ENCODE data around the gene TECPR1. TPM values are rescaled to one million over a fixed set of nuclear protein-coding genes. Genes with fewer than 3 reads are reported as not detected.

Gene TECPR1
- total RNA-seq, 2 donors from 2014 or later = 31.4 to 62.7 TPM

GRCh38 chr7:98166668-98166970 is 85.4 kb downstream of the TECPR1 start:
- WGBS = 81% methylated on average over 2 of the region's 2 CpGs
- no peaks in the 10 kb centered on the region for H3K9me3 ChIP-seq
- no peak for TF ChIP-seq CTCF (IDR thresholded peaks at IDR 0.05)
- TF ChIP-seq POLR2A (IDR thresholded peaks at IDR 0.05) = no peak
- no peak for TF ChIP-seq POLR2AphosphoS5 (IDR thresholded peaks at IDR 0.05)
- intact Hi-C loops (cut with DNase I) = loop anchor here (5.0 kb wide), 1 partner anchor 144 kb away; no protein-coding TSS in a partner anchor
- DNase-seq (ENCODE audit: low spot score) = no peak
- no peaks in the 10 kb centered on the region for H3K27me3 ChIP-seq (replicated peaks; ENCODE audit: insufficient read depth)
- H3K4me1 ChIP-seq (replicated peaks) = peaks cover 5% of the 10 kb centered on the region
- no peak overlapping the region for H3K27ac ChIP-seq
- no peak overlapping the region for H3K4me3 ChIP-seq
- no peaks in the 10 kb centered on the region for H3K36me3 ChIP-seq

GRCh38 chr7:98165827-98166667 is 86.0 kb downstream of the TECPR1 start:
- peak; percentile 39 to 69 (median 48) for TF ChIP-seq CTCF (IDR thresholded peaks at IDR 0.05)
- no peak for TF ChIP-seq POLR2A (IDR thresholded peaks at IDR 0.05)
- TF ChIP-seq POLR2AphosphoS5 (IDR thresholded peaks at IDR 0.05) = no peak
- DNase-seq (ENCODE audit: low spot score) = peak; percentile 49
- H3K27me3 ChIP-seq (replicated peaks; ENCODE audit: insufficient read depth) = no peaks in the 10 kb centered on the region
- 80% methylated on average over 18 of the region's 18 CpGs for WGBS
- no peak overlapping the region for H3K4me3 ChIP-seq
- H3K36me3 ChIP-seq = no peaks in the 10 kb centered on the region
- no peak overlapping the region for H3K27ac ChIP-seq
- peaks cover 5% of the 10 kb centered on the region for H3K4me1 ChIP-seq (replicated peaks)
- intact Hi-C loops (cut with DNase I) = loop anchor here (5.0 kb wide), 1 partner anchor 144 kb away; no protein-coding TSS in a partner anchor
- no peaks in the 10 kb centered on the region for H3K9me3 ChIP-seq

Other genes with a start within 250 kb of the TECPR1 start
- 10 to 100 TPM; 22.2 to 37.4 TPM for gene LMTK2, start 145.4 kb downstream of the TECPR1 start, total RNA-seq
- gene BHLHA15, start 40.8 kb downstream of the TECPR1 start, total RNA-seq = 10 to 100 TPM; 24.6 to 90.9 TPM
- 10 to 100 TPM; 68.5 to 85.4 TPM for gene BRI3, start 29.5 kb upstream of the TECPR1 start, total RNA-seq
- gene BAIAP2L1, start 148.9 kb upstream of the TECPR1 start, total RNA-seq = 10 to 100 TPM; 24.7 to 41.6 TPM